NCI-H510A (cell line): Measurements from ENCODE around the gene RDH14.

Experiments
- DNase-seq: peaks from one replicate; lab custom pipeline; 2025; lab: John Stamatoyannopoulos, UW

Gene RDH14

GRCh38 chr2:18566145-18566769, 5.8 kb upstream of the RDH14 start:
- no peak for DNase-seq

DNA sequence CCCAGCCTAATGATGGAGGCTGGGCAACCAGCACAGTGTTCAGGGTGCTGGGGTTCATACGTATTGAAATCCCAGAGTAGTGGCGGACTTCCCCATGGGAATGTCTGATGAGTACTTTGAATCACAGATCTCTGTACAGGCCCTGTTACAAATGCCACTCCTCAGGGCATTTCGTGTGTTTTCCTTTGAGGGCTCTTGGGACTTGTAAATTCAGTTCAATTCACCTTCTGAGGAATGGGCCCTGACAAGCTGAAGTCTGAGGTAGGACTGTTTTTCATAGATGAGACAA, 288 bp upstream of the RDH14 start:
- DNase-seq = no peak

- DNase-seq = no peak
Observed at GRCh38 chr2:18559531-18560030, 872 bp downstream of the RDH14 start.

GRCh38 chr2:18558458-18558857, 2.0 kb downstream of the RDH14 start:
- no peak for DNase-seq

- DNase-seq = no peak
Observed at GRCh38 chr2:18557121-18557520, 3.3 kb downstream of the RDH14 start.

DNA sequence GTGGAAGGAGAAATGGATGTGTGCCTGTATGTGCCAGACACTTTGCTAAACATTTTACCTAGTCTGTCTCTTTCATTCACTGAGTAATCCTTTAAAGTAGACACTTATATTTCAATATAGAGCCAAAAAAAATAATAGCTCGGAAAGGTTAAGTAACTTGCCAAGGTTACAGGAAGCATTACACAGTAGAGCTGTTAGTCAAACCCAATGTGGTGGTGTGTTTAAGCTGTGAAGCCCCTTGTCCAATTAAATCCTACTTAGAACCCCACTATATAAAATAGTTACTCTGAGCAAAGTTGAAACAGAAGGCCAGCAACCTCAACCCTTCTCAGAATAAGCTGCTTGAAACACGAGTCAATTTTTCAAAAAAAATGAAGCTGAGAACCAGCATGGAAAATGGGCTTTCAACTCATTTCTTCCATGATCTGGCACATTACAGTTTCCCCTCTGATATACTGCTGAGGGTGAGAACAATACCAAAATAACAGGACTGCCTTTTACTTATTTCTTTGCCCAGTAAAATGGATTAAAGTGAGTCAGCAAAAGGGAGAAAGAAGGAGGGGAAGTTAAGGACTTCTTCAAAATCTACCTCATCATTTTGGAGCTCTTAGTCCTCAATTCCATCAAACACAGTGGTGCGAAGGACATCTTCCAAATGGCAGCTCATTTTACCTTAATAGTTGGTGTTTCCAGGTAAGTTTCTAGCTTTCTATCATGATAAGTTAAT, 7.9 kb downstream of the RDH14 start:
- no peak for DNase-seq

DNA sequence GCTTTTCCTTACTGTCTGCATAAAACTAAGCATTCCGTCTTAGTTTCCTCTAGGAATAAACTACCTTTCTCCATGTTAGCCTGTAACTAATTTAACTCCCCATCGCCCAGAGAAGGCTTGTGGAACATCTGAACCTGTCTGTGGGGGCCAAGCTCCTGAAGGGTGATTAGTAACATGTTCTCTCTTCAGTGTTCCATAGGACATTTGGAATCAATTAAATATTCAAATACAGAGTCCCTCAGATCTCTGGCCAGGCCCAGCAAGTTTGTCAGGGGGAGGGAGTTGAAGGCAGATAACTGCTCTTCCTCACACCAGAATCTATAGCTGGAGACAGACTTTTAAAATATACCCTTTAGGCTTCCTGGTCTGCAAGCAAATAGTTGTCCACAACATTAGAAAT, 8.8 kb downstream of the RDH14 start:
- no peak for DNase-seq

DNA sequence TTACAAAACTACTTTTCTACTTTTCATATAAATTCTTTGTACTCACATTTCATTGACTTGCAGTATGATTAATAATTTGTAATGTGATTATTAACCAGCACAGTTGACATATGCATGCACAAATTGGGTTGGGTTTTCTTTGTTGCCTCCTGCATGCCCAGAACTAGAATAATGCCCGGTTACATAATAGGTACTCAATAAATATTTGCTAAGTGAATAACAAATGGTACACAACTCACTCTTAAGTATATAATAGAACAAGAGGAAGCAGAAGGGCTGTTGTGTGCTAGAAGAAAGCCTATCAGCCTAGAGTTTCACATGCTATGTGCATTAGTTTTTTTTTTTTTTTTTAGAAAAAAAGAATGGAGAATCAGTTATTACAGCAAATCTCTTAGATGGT, 9.3 kb downstream of the RDH14 start:
- DNase-seq = no peak

GRCh38 chr2:18550433-18550832, 10.0 kb downstream of the RDH14 start:
- DNase-seq = no peak

DNA sequence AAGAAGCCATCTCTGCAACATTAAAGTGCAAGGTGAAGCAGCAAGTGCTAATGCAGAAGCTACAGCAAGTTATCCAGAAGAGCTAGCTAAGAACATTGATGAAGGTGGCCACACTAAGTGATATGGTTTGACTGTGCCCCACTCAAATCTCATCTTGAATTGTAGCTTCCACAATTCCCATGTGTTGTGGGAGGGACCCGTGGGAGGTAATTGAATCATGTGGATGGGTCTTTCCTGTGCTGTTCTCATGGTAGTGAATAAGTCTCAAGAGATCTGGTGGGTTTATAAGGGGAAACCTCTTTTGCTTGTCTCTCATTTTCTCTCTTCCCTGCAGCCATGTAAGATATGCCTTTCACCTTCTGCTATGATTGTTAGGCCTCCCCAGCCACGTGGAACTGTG, 11.4 kb downstream of the RDH14 start:
- no peak for DNase-seq

DNA sequence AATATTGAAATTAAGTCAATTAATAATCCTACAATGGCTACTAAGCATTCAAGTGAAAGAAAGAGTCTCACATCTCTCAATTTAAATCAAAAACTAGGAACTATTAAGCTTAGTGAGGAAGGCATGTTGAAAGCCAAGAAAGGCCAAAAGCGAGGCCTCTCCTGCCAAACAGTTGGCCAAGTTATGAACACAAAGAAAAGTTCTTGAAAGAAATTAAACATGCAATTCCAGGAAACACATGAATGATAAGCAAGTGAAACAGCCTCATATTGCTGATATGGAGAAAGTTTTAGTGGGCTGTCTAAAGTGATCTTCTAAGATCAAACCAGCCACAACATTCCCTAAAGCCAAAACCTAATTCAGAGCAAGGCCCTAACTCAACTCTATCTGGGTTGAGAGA, 11.8 kb downstream of the RDH14 start:
- DNase-seq = no peak

GRCh38 chr2:18546567-18546966, 13.9 kb downstream of the RDH14 start:
- DNase-seq = peak; percentile 88

DNA sequence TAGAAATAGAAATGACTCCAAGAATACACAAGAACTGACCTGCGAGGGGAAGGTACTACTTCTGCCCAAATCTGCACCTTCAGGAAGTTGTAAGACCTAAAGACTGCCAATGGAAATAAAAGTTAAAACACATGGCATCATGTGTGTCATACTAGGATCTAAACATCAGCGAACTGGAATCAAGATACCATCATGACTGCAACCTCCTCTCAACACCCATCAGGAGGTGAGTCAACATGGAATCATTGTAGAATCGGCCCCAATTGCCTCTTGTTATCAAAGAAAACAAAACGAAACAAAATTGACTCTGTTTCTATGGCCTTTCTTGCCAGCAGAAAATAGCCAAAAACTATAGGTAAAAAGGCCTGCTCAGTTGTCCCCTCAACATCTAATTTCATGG, 15.1 kb downstream of the RDH14 start:
- DNase-seq = no peak

- no peak for DNase-seq
Observed at GRCh38 chr2:18544171-18544570, 16.3 kb downstream of the RDH14 start.

GRCh38 chr2:18540872-18541271, 19.6 kb downstream of the RDH14 start:
- no peak for DNase-seq

GRCh38 chr2:18536697-18537096, 23.8 kb downstream of the RDH14 start:
- no peak for DNase-seq

- DNase-seq = peak; percentile 21
Observed at GRCh38 chr2:18536100-18536499, 24.4 kb downstream of the RDH14 start.

GRCh38 chr2:18531194-18531593, 29.3 kb downstream of the RDH14 start:
- no peak for DNase-seq

DNA sequence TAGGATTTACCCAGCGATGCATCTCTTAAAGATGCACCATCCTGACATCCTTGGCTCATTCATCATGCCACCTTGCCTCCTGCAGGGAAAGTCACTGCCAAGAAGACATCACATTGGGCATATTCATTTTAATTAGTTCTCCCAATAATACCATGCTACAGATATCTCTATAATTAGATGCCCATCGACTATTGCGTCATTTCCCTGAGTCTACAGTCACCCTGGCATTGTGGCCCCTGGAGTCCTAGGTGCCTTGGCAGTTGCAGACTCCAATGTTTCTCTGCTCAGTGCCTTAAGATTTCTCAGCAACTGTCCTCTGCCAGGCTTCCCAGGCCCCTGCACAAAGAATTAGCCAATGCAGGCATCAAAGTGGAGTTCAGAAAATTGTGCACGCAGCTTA, 32.6 kb downstream of the RDH14 start:
- no peak for DNase-seq

GRCh38 chr2:18527326-18527725, 33.1 kb downstream of the RDH14 start:
- DNase-seq = no peak

GRCh38 chr2:18526429-18526828, 34.0 kb downstream of the RDH14 start:
- no peak for DNase-seq

GRCh38 chr2:18525852-18526251, 34.6 kb downstream of the RDH14 start:
- no peak for DNase-seq

GRCh38 chr2:18525236-18525635, 35.2 kb downstream of the RDH14 start:
- no peak for DNase-seq
